DND-41 (cell line): Measurements from ENCODE around the gene MSRB3.

Experiments used
- ATAC-seq: fragments of 200-7000 bp; cut with Tn5 transposase; 3 replicates; pipeline ENCODE4 v1.9.1; 2021; ENCODE audit warnings: low read depth; ENCODE audit not compliant: insufficient read depth
- DNase-seq: peaks from one replicate; pipeline ENCODE4 v3.0.0-alpha.2; 2020
- H2AFZ ChIP-seq: 2 replicates; pipeline ENCODE4 v1.6.0; 2012; ENCODE audit warnings: low read depth, low read length
- H3K27ac ChIP-seq: 2 replicates; pipeline ENCODE4 v1.5.1; 2012; ENCODE audit warnings: low read length, inconsistent platforms
- H3K27me3 ChIP-seq: fragments of 200-600 bp; sonication (generic); 2 replicates; pipeline ENCODE4 v1.6.0; 2012; ENCODE audit warnings: low read length, mild to moderate bottlenecking, inconsistent platforms; ENCODE audit not compliant: insufficient read depth, poor library complexity
- H3K36me3 ChIP-seq: 2 replicates; pipeline ENCODE4 v1.5.1; 2012; ENCODE audit warnings: low read length, inconsistent platforms; ENCODE audit not compliant: insufficient read depth
- H3K4me1 ChIP-seq: 2 replicates; pipeline ENCODE4 v1.5.1; 2012; ENCODE audit warnings: mild to moderate bottlenecking, low read length; ENCODE audit not compliant: insufficient read depth
- H3K4me2 ChIP-seq: 2 replicates; pipeline ENCODE4 v1.6.0; 2012; ENCODE audit warnings: mild to moderate bottlenecking, moderate library complexity, low read length, inconsistent platforms; ENCODE audit not compliant: insufficient read depth
- H3K4me3 ChIP-seq, 2 experiments: fragments of 200-600 bp in 1 of 2; shearing (Covaris generic) in 1 of 2; 2 replicates each; pipeline ENCODE4 v1.5.1; 2012 to 2016; ENCODE audit warnings: inconsistent platforms in 2 of 2, low read length in 2 of 2, mild to moderate bottlenecking in 2 of 2, low read depth in 1 of 2, moderate library complexity in 1 of 2
- H3K79me2 ChIP-seq: 2 replicates; pipeline ENCODE4 v1.6.0; 2012; ENCODE audit warnings: low read length, inconsistent platforms; ENCODE audit not compliant: insufficient read depth
- H3K9ac ChIP-seq: 2 replicates; pipeline ENCODE4 v1.6.0; 2012; ENCODE audit warnings: low read depth, mild to moderate bottlenecking, inconsistent platforms, low read length, moderate library complexity
- H3K9me3 ChIP-seq: 2 replicates; pipeline ENCODE4 v1.5.1; 2012; ENCODE audit warnings: low read length, moderate library complexity, mild to moderate bottlenecking, inconsistent platforms; ENCODE audit not compliant: insufficient read depth, severe bottlenecking
- H4K20me1 ChIP-seq: 2 replicates; pipeline ENCODE4 v1.6.0; 2012; ENCODE audit warnings: low read length; ENCODE audit not compliant: insufficient read depth
- EZH2 ChIP-seq: IDR thresholded peaks from 3 replicates; pipeline ENCODE4 v1.6.1; 2012; ENCODE audit warnings: borderline replicate concordance, low read depth, mild to moderate bottlenecking, moderate library complexity, low read length, inconsistent platforms; ENCODE audit not compliant: severe bottlenecking
- TF ChIP-seq, protein P1 (sequence below): IDR thresholded peaks from 2 replicates; pipeline ENCODE4 v1.5.1; 2012; ENCODE audit warnings: borderline replicate concordance, low read length, moderate library complexity, mild to moderate bottlenecking; ENCODE audit not compliant: poor library complexity, severe bottlenecking; ENCODE audit errors: extremely low read depth

MSRB3 gene

DNA sequence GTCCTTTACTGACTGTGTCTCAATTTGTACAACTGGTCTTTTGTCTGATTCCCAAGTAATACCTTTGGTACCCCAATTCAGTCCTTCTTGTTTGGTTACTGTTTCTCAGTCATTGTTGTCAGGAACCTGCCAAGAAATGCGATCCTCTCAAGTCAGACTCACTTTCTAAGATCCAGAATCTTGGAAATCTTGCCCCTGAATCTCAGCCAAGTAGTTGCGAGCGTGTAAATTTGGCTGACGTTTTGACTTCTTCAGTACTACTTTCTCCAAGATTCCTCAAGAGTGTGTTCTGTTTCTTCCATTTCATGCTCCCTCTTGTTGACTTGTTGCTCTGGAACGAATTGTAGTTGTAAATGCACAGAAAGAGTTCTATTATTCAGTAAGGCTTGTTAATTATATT is 114.0 kb downstream of the MSRB3 start:
- TF ChIP-seq, protein P1, sequence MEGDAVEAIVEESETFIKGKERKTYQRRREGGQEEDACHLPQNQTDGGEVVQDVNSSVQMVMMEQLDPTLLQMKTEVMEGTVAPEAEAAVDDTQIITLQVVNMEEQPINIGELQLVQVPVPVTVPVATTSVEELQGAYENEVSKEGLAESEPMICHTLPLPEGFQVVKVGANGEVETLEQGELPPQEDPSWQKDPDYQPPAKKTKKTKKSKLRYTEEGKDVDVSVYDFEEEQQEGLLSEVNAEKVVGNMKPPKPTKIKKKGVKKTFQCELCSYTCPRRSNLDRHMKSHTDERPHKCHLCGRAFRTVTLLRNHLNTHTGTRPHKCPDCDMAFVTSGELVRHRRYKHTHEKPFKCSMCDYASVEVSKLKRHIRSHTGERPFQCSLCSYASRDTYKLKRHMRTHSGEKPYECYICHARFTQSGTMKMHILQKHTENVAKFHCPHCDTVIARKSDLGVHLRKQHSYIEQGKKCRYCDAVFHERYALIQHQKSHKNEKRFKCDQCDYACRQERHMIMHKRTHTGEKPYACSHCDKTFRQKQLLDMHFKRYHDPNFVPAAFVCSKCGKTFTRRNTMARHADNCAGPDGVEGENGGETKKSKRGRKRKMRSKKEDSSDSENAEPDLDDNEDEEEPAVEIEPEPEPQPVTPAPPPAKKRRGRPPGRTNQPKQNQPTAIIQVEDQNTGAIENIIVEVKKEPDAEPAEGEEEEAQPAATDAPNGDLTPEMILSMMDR: no peak
- TF ChIP-seq EZH2: no peak
- Histone ChIP-seq H3K27me3 (no peaks in the 10 kb centered on the region), H2AFZ (no peak overlapping the region), H3K36me3 (no peaks in the 10 kb centered on the region), H3K9ac (no peak overlapping the region), H3K4me3 (no peak overlapping the region), H3K27ac (no peak overlapping the region), H3K4me1 (no peaks in the 10 kb centered on the region), H3K79me2 (no peaks in the 10 kb centered on the region), H3K4me2 (no peak overlapping the region), H4K20me1 (no peaks in the 10 kb centered on the region), H3K9me3 (peaks cover under 1% of the 10 kb centered on the region)
- ATAC-seq: no peak
- no peak for DNase-seq

DNA sequence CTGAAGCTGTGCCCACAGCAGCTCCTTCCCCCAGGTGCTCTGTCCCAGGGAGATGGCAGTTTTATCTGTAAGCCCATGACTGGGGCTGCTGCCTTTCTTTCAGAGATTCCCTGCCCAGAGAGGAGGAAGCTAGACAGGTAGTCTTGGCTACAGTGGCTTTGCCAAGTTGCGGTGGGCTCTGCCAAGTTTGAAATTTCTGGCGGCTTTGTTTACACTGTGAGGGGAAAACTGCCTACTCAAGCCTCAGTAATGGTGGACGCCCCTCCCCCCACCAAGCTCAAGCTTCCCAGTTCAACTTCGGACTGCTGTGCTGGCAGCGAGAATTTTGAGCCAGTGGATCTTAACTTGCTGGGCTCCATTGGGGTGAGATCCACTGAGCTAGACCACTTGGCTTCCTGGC is 124.7 kb downstream of the MSRB3 start:
- Histone ChIP-seq H2AFZ (no peak overlapping the region), H3K4me1 (no peaks in the 10 kb centered on the region), H3K4me2 (no peak overlapping the region), H3K27ac (no peak overlapping the region), H3K79me2 (no peaks in the 10 kb centered on the region), H3K36me3 (no peaks in the 10 kb centered on the region), H3K9me3 (no peaks in the 10 kb centered on the region), H3K27me3 (no peaks in the 10 kb centered on the region), H4K20me1 (no peaks in the 10 kb centered on the region), H3K4me3 (no peak overlapping the region), H3K9ac (no peak overlapping the region)
- no peak for TF ChIP-seq EZH2
- TF ChIP-seq, protein P1: no peak
- no peak for DNase-seq
- no peak for ATAC-seq

DNA sequence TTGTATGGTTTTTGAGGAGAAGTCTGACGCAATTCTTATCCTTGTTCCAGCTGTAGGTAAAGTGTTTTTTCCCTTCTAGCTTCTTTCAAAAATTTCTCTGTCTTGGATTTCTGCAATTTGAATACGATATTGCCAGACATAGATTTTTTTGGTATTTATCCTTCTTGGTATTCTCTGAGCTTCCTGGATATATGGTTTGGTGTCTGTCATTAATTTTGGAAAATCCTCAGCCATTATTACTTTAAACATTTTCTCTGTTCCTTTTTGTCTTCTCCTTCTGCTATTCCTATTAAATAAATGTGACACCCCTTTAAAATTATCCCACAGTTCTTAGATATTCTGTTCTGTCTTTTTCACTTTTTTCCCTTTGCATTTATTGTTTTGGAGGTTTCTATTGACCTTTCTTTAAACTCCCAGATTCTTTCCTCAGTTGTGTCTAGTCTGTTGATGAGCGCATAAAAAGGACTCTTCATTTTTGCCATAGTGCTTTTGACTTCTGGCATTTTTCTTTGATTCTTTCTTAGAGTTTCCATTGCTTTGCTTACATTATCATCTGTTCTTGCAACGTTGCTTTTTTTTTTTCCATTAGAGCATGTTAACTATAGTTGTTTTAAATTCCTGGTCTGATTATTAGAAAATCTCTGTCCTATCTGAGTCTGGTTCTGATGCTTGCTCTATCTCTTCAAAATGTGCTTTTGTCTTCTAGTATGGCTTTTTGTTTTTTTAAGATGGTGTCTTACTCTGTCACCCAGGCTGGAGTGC is 129.1 kb downstream of the MSRB3 start:
- ATAC-seq (no peak), DNase-seq (no peak)
- H3K36me3 ChIP-seq: no peaks in the 10 kb centered on the region
- H3K4me3 ChIP-seq: no peak overlapping the region
- H3K27ac ChIP-seq: no peak overlapping the region
- TF ChIP-seq, protein P1: no peak
- TF ChIP-seq EZH2: no peak
- no peak overlapping the region for H3K9ac ChIP-seq
- no peaks in the 10 kb centered on the region for H3K27me3 ChIP-seq
- H3K4me2 ChIP-seq: no peak overlapping the region
- no peak overlapping the region for H2AFZ ChIP-seq
- H3K79me2 ChIP-seq: no peaks in the 10 kb centered on the region
- H3K9me3 ChIP-seq: no peaks in the 10 kb centered on the region
- H4K20me1 ChIP-seq: no peaks in the 10 kb centered on the region
- no peaks in the 10 kb centered on the region for H3K4me1 ChIP-seq
